HG03520 (cell line): Measurements from ENCODE around the gene DPEP1.
"Not testable (repeated sequence)": the region's sequence is repeated elsewhere in the genome, so short reads cannot be mapped to it uniquely, and the experiment has no call there.

Experiments used
- ATAC-seq: cut with Tn5 transposase; IDR thresholded peaks from one replicate; pipeline ENCODE4 v1.9.1; 2021; ENCODE audit warnings: mild to moderate bottlenecking, moderate library complexity; ENCODE audit not compliant: unreplicated experiment

Gene DPEP1

DNA sequence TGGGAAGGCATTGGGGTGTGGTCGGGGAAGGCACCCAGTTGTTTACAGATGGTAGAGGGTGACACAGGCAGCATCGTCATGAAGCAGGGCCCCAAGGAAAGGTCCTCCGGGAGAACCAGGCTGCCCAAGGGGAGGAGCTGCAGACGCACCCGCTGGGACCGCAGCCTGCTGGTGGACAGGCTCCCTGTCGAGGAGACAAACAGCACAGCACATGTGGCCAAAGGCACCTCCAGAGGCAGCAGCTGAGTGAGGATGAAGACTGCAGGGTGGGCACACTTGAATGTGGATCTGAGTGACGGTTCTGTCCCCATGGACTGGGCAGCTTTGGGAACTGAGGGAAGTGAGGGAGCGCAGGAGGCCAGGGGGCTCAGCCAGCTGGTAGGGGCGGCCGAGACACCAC is 31.7 kb downstream of the DPEP1 start:
- no peak for ATAC-seq

DNA sequence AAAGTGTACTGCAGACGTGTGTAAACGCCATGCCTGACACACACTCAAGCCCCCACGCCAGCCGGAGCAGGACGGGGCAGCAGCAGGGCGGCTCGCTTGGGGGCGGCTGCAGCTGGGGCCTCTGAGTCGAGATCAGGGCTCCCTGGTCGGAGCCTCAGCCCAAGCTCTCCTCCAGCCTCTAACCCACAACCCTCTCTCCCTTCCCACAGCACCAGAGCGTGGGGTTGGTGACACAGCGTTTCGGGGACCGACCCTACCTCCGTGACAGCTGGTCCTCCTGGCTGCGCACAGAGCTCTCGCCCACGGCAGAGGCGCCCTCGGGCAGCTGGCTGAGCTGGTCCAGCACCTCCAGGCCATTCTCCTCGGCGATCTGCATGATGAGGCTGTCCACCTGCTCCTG is 32.8 kb downstream of the DPEP1 start:
- ATAC-seq, result no peak

DNA sequence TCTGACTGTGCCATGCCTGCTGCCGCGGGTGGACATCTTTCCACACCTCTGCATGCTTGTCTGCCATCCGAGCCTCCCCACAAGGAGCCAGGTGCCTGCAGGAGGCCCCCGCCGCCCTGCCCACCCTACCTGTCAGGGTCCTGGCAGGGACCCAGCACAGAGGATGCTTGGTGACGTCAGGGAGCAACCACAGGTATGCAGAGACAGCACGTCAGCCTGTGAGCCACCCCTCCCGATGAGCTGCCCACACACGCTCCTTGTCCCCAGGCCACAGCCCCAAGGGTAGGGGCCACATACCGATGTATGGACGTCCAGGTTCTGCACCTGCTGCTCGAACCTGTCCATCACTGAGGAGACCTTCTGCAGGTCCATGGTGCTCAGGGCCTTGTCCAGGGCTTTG is 33.5 kb downstream of the DPEP1 start:
- no peak for ATAC-seq

DNA sequence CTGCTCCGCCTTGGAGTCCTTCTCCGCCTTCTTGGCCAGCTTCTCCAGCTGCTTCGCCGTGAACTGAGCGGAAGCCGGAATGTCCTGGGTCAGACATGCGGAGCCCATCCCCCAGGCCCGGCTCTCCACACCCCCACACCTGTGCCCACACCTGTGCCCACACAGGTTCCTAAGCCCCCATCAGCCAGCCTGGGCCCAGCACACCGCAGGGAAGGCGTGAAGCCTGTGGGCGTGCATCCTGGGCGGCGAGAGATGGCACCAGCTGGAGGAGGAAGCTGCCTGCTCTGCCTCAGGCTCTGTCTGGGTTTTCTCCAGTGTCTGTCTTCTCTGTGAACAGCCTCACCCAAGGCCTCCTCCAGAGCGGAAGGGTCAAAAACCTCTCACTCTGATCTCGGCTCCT is 38.1 kb downstream of the DPEP1 start:
- no peak for ATAC-seq

DNA sequence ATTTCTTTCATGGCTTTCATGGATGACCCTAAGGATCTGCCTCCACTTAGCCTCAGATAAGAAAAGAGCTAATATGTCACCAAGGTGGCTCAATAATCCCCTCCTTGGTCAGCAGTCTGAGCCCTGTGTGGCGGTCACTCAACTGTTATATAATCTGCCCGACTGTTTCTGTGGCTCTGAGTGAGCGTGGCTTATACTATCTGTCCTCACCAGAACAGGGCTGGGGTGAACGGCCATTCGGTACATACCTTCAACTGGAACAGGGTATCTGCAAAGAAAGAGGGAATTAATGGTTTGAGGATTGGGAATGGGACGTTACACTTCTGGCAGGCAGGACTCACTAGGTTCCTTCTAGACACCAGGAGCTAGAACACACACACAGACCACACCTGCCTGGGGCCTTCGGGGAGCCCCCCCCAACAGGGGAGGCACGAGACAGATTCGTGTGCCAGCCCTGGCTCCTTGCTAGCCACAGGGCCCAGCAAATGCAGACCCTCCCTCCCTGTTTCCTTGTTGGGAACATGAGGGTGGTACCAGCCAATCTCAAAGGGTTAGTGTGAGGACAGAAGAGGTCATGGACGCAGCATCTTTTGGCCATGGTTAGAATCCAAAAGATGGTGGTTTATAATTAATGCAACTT is 40.3 kb downstream of the DPEP1 start:
- no peak for ATAC-seq

DNA sequence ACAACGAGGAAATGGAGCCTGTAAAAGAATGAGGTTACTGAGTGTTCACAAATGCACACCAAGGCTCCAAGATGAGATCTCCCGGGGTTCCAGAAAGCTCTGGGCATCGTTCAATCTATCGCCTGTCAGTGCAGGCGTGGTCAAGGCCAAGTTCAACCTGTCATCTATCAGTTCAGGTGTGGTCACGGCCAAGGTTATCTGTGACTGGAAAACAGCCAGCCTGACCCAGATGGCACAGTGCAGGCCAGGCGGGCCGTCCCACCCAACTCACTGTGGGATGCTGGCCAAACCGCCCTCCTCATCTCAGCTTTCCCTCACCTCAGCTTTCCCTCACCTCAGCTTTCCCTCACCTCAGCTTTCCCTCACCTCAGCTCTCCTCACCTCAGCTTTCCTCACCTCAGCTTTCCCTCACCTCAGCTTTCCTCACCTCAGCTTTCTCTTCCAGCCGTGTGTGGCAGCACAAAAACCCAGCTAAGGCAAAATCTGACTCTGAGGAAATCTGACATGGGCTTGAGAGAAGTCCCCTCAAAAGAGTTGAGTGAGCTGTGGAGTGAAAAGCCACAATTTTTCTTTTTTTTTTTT is 41.7 kb downstream of the DPEP1 start:
- no peak for ATAC-seq

DNA sequence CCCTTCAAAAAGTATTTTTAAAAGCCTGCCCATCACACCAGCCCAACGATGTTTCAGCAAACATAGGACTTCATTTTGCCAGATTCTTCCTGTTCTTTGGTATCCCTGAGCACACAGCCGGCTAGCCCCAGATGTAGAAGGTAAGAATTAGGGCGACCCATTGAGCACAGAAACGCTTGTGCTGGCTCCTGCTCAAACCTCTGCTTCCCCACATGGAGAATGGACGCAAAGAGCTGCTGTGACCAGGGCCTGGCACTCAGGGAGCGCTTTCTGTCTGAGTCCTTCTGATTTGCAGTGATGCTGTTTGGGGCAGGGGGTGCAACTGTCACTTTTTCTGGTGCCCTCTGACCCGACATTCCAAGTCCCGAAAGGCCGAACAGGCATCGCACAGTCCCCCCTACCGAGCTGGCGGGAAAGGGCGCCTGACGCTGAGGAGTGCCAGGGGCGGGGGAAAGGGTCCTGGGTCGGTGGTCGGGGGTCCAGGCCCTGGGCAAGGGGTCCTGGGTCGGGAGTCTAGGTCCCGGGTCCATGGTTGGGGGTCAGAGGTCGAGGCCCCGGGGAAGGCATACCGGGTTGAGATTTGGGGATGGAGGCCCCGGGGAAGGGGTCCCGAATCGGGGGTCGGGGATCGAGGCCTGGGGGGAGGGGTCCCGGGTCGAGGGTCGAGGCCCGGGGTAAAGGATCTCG is 43.1 kb downstream of the DPEP1 start:
- no peak for ATAC-seq

DNA sequence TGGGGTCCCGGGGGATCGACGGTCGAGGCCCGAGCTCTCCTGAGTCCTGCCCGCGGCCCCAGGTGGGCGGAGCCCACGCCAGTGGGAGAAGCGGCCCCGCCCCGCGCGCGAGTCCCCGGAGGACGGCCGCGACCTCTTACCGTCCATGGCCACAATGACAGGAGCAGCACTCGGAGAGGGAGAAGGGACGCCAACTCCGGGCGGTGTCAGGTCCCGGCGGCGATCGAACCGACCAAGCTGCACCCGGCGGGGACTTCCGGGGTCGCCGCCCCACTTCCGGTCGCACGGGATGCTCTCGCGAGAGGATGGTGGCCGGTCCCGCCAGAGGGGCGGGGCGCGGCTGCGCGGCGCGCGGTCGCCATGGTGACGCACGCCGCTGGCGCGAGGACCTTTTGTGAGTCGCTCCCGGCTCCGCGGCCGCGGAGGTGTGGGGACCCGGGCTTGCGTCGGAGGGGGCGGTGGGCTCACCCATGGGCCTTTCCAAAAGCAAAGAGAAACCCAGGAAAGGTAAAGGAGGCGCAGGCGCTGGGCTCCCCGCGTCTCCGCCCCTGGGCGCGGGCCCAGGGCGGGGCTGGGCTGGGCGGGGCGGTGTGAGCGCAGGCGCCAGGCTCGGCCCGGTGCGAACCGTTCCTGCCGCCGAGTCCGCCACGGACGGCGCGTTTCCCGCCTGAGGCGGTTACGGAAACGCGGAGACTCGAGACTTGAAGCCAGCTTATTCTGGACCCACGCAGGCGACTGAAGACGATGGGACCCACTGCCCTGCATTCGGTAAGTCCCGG is 44.2 kb downstream of the DPEP1 start, which contains the start of the genes CHMP1A and SPATA33:
Gene CHMP1A (minus strand): TSS at position 267 of the 779 bp plus-strand sequence. CDS start 120 bp downstream, at position 147.
Gene SPATA33 (plus strand): TSS at position 395 of the 779 bp plus-strand sequence. CDS start 76 bp downstream, at position 471.
- ATAC-seq, result peak; percentile 91

DNA sequence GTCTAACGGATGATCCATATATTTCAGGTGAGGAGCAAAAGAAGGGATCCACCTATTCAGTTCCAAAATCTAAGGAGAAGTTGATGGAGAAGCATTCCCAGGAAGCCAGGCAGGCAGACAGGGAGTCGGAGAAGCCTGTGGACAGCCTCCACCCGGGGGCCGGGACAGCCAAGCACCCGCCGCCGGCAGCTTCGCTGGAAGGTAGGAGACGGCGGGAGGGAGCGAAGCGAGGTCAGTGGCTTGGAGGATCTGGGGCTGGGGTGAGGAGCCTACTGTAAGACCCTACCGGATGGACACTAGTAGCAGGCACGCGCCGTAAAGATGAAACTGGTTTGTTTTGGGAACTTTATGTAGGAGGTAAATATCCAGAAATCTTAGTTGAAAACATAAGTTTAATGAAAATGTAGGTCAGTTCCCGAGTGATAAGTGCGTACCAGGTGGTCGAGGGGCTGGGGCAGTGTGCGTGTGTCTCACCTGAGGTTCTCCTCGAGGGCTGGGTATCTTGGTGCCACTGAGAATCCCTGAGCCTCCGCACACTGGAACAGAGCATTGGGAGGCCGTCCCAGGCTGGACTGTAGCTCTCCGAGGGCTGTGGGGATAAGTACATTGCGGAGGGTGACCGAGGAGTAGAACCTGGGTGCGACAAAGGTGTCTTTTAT is 44.9 kb downstream of the DPEP1 start:
- no peak for ATAC-seq

DNA sequence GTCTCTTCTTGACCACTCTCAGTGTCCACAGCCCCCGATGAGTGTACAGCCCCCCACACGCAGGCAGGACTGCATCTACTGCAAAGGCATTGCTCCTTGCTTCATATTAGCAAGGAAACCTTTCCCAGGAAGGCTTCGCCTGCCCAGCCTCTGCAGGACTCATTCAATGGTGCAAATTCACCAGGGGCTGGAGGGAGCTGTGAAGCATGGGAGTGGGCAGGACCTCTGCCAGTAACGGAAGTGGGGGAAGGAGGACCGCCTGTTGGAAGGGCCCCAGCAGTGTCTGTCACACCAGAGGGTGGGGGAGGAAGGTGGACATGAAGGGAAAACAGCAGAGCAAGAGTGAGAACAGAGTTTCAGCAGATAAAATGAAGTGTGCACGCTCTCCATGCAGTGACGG is 46.7 kb downstream of the DPEP1 start:
- ATAC-seq, result no peak

DNA sequence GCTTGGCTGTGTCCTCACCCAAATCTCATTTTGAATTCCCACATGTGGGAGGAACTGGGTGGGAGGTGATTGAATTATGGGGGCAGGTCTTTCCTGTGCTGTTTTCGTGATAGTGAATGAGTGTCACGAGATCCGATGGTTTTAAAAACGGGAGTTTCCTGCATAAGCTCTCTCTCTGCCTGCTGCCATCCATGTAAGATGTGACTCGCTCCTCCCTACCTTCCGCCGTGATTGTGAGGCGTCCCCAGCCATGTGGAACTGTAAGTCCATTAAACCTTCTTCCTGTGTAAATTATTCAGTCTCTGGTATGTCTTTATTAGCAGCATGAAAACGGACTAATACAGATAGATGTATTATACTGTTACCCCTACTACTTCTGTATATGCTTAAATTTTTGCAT is 47.8 kb downstream of the DPEP1 start:
- ATAC-seq, result no peak

DNA sequence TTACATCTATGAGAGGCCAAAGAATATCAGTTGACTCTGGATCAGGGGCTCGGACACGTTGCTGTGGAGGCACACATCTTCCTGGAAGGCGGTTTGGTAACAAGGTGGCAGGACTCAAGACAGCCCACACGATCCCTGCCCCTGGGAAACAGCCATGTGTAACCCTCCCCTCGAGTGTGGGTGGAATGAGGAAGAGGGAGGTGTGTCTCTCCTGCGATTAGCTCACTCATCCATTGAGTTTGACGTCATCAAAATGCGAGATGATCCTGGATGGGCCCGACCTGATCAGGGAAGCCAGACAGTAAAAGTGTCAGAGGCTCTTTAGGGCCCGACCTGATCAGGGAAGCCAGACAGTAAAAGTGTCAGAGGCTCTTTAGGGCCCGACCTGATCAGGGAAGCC is 50.8 kb downstream of the DPEP1 start:
- not testable (repeated sequence) for ATAC-seq

DNA sequence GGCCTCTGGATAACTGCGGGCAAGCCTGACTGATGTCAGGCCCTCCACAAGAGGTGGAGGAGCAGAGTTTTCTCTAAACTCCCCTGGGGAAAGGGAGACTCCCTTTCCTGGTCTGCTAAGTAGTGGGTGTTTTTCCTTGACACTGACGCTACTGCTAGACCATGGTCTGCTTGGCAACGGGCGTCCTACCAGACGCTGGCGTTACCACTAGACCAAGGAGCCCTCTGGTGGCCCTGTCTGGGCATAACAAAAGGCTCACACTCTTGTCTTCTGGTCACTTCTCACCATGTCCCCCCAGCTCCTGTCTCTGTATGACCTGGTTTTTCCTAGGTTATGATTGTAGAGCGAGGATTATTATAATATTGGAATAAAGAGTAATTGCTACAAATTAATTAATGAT is 53.6 kb downstream of the DPEP1 start:
- ATAC-seq, result not testable (repeated sequence)

DNA sequence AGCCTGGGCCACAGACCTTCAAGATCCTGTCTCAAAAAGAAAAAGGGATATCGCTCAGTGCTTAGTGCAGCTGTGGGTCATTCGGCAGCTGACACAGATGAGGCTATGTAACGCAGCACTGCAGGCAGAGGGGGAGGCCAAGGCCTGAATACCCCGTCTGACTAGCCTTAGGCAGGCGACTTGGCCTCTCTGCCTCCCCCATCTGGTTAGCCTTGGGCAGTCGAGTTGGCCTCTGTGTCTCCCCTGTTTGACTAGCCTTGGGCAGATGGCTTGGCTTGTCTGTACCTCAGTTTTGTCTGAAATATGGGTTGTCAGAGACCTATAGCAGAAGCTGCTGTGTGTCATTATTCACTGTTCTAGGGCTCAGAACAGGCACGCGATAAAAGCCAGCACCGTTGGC is 54.2 kb downstream of the DPEP1 start:
- no peak for ATAC-seq

DNA sequence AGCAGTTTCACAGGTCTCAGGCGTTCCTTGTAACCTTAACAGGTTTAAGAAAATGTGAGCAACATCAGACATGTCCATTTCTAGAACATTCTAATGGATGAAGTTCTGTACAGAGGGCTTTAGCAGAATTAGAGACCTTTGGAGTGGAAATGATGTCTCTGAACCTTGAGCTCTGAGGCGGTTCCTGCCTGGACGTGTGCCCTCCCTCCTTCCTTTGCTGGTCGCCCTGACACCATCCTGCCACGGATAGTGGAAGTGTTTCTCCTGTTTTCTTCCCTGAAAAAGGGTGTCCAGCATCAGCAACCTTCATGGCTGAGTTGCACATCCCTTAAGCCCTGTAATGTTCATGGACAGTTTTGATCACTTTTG is 55.3 kb downstream of the DPEP1 start:
- ATAC-seq, result no peak

DNA sequence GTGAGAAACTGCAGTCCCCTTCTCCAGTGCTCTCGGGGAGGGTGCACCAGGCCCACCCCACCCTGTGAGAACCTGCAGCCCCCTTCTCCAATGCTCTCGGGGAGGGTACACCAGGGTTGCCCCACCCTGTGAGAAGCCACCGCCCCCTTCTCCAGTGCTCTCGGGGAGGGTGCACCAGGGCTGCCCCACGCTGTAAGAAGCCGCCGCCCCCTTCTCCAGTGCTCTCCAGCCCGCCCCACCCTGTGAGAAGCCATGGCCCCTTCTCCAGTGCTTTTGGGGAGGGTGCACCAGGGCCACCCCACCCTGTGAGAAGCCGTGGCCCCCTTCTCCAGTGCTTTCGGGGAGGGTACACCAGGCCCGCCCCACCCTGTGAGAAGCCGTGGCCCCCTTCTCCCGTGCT is 56.3 kb downstream of the DPEP1 start:
- ATAC-seq, result no peak

DNA sequence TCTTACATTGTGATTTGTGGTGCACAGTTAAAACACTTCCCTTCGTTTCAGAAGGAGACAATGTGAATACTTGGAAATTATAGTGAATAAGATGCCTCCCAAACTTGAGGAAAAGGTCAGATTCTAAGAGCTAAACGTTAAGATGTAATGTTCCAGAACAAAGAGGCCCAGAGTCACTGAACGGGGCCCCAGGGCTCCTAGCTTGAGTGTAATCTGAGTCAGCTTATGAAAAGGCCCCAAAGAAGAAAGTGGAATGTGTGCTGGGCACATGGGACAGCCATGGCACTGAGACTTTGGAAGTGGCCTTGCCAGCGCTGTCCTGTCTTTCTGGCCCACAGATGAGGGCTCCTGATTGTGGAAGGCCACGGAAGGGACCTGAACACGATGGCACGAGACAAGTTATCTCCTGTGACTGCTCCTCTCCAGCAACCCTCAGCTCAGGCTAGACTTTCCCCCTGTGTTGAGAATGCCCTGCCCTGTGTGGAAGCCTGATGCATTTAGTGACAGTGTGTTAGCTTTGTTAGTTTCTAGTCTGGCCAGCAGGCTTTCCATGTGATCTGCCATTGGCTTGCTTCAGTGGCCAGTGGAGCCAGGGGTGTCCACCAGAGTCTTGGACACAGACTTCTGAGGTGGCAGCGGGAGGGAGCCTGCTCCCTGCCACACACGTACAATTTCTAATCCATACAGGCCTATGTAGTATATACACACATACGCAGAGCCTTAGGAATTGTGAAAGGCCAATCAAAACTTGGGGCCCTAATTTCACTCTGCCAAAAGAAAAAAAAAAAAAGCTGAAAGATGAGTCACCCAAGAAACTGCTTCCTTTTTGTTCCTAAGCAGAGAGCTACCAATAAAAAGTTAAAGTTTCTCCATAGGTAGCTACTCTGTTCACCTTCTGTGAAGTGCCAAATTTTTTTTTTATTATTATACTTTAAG is 57.3 kb downstream of the DPEP1 start:
- ATAC-seq, result no peak

DNA sequence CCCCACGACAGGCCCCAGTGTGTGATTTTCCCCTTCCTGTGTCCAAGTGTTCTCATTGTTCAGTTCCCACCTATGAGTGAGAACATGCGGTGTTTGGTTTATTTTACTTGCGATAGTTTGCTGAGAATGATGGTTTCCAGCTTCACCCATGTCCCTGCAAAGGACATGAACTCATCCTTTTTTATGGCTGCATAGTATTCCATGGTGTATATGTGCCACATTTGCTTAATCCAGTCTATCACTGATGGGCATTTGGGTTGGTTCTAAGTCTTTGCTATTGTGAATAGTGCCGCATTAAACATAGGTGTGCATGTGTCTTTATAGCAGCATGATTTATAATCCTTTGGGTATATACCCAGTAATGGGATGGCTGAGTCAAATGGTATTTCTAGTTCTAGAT is 58.1 kb downstream of the DPEP1 start:
- not testable (repeated sequence) for ATAC-seq

DNA sequence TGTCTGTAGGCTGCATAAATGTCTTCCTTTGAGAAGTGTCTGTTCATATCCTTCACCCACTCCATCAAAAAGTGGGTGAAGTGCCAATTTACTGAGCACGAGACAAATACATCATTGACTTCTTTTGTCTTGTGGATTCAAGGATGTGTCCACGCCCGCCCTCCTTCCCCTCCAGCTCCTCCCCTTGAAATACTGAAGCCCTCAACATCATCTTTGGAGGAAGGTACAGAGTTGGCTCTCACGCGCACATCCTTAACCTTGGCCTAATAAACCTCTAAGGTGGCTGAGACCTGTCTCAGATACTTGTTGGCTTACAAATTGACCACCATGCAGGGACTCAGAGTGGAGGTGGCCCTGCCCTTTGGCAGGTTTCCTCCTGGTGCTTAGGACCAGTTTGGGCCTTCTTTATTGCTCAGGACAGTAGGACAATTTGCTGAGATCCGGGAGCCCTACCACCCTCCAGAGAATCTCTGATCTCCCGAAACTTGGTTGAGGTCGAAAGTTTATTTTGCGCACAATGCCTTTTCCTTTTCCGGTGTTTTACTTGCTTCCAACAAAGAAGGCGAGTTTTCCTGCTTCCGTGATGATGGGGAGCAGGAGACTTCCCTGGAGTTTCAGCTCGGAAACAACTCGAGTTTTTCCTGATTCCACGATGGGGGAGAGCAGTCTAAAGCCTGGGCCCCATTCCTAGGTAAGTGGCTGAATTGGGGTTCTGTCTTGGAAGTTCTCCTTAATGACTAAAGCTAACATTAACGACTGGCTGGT is 58.9 kb downstream of the DPEP1 start:
- ATAC-seq, result no peak
